CD4-positive, CD25-positive, alpha-beta regulatory T cell (primary cell): ENCODE measurements around the gene SNCB. TPM values are rescaled to one million over a fixed set of nuclear protein-coding genes. Genes with fewer than 3 reads are reported as not detected.

Experiments
- ATAC-seq, 2 donors: fragments of 150-1000 bp; cut with Tn5 transposase; one replicate each; pipeline ENCODE4 v1.10.0; 2021; ENCODE audit warnings: low read depth in 2 of 2, moderate number of reproducible peaks in 2 of 2, moderate library complexity in 1 of 2
- DNase-seq, 3 donors: peaks; one replicate each; pipeline versions ENCODE4 v3.0.0 to v3.0.0-alpha.2; 2012 to 2022; ENCODE audit warnings: mixed read lengths in 1 of 3
- H3K27ac ChIP-seq: one replicate; pipeline ENCODE4 v1.7.0; 2013; ENCODE audit warnings: mild to moderate bottlenecking, low read length; ENCODE audit not compliant: insufficient read depth, poor library complexity, severe bottlenecking
- H3K27me3 ChIP-seq: one replicate; pipeline ENCODE4 v1.7.0; 2013; ENCODE audit warnings: low read length; ENCODE audit not compliant: control insufficient read depth, insufficient read depth
- H3K36me3 ChIP-seq: one replicate; pipeline ENCODE4 v1.7.0; 2013; ENCODE audit warnings: mild to moderate bottlenecking, low read length, moderate library complexity; ENCODE audit not compliant: control insufficient read depth, insufficient read depth
- H3K4me1 ChIP-seq: 2 replicates; pipeline ENCODE4 v1.7.0; 2013; ENCODE audit warnings: mild to moderate bottlenecking, low read length; ENCODE audit not compliant: insufficient read depth, control insufficient read depth, poor library complexity, severe bottlenecking
- H3K4me3 ChIP-seq: one replicate; pipeline ENCODE4 v1.7.0; 2013; ENCODE audit warnings: low read depth, mild to moderate bottlenecking, low read length, moderate library complexity
- H3K9me3 ChIP-seq, 2 experiments: 1 replicate in 1 of 2; 2 replicates in 1 of 2; pipeline ENCODE4 v1.7.0; 2013; ENCODE audit warnings: low read length in 2 of 2, mild to moderate bottlenecking in 1 of 2, moderate library complexity in 1 of 2; ENCODE audit not compliant: control insufficient read depth in 2 of 2
- H3K27ac Mint-ChIP-seq, 3 donors: one replicate each; pipeline ENCODE4 v1.8.0; 2020 to 2022; ENCODE audit warnings: mild to moderate bottlenecking in 3 of 3, mixed read lengths in 3 of 3, moderate library complexity in 2 of 3
- H3K27me3 Mint-ChIP-seq: one replicate; pipeline ENCODE4 v1.8.0; 2022; ENCODE audit warnings: mild to moderate bottlenecking, mixed read lengths
- H3K36me3 Mint-ChIP-seq: one replicate; pipeline ENCODE4 v1.8.0; 2020; ENCODE audit warnings: mixed read lengths
- H3K4me1 Mint-ChIP-seq, 4 donors: one replicate each; pipeline ENCODE4 v1.8.0; 2020 to 2022; ENCODE audit warnings: mixed read lengths in 4 of 4, mild to moderate bottlenecking in 1 of 4
- H3K4me3 Mint-ChIP-seq, 4 donors: one replicate each; pipeline ENCODE4 v1.8.0; 2020 to 2022; ENCODE audit warnings: mild to moderate bottlenecking in 4 of 4, mixed read lengths in 4 of 4, moderate library complexity in 3 of 4
- H3K9me3 Mint-ChIP-seq, 7 donors: one replicate each; pipeline ENCODE4 v1.8.0; 2020 to 2022; ENCODE audit warnings: mixed read lengths in 7 of 7, mild to moderate bottlenecking in 3 of 7, moderate library complexity in 2 of 7
- polyA plus RNA-seq, 4 donors: library from polyadenylated mRNA; unstranded; fragments of 300-500 nt; fragmentation: Illumina TruSeq; gene quantifications; one replicate each; pipeline ENCODE4 v1.2.3, GENCODE V29; 2021
- total RNA-seq: library from RNA; stranded (reverse); gene quantifications from one replicate; pipeline ENCODE4 v1.2.3, GENCODE V29; 2022

The SNCB gene
- total and polyA plus RNA-seq, 5 donors from 2014 or later = not detected

- peak overlapping the region in 1 of 3 donors; percentile 84 for H3K27ac Mint-ChIP-seq
- H3K4me1 Mint-ChIP-seq = peaks cover 8 to 41% (median 25%) of the 10 kb centered on the region in 4 donors
- Histone ChIP-seq H3K4me3 (no peak overlapping the region), H3K36me3 (peaks cover 3% of the 10 kb centered on the region), H3K27me3 (no peaks in the 10 kb centered on the region), H3K4me1 (peaks cover 26% of the 10 kb centered on the region), H3K9me3 (no peaks in the 10 kb centered on the region), H3K27ac (no peak overlapping the region)
- DNase-seq (no peak), ATAC-seq (no peak)
- peaks cover 4% of the 10 kb centered on the region for H3K27me3 Mint-ChIP-seq
- H3K36me3 Mint-ChIP-seq = peaks cover 10% of the 10 kb centered on the region
- H3K9me3 Mint-ChIP-seq = no peaks in the 10 kb centered on the region
- peak overlapping the region in 2 of 4 donors; percentile 38 to 56 for H3K4me3 Mint-ChIP-seq
Observed at GRCh38 chr5:176659860-176660461, 29.6 kb upstream of the SNCB start.

- H3K27me3 Mint-ChIP-seq = peaks cover 4% of the 10 kb centered on the region
- DNase-seq = no peak
- peak overlapping the region; percentile 63 to 88 (median 69) for H3K27ac Mint-ChIP-seq
- H3K4me1 Mint-ChIP-seq = peaks cover 8 to 44% (median 25%) of the 10 kb centered on the region in 4 donors
- no peak for ATAC-seq
- H3K9me3 ChIP-seq = no peaks in the 10 kb centered on the region
- peaks cover 11% of the 10 kb centered on the region for H3K36me3 Mint-ChIP-seq
- no peak overlapping the region for H3K4me3 ChIP-seq
- H3K4me3 Mint-ChIP-seq = no peak overlapping the region
- H3K27me3 ChIP-seq = no peaks in the 10 kb centered on the region
- peaks cover 30% of the 10 kb centered on the region for H3K4me1 ChIP-seq
- no peaks in the 10 kb centered on the region for H3K9me3 Mint-ChIP-seq
- H3K27ac ChIP-seq = peak overlapping the region; percentile 55
- H3K36me3 ChIP-seq = peaks cover 3% of the 10 kb centered on the region
Observed at GRCh38 chr5:176659512-176659839, 29.1 kb upstream of the SNCB start.

- H3K4me3 Mint-ChIP-seq = peak overlapping the region; percentile 34 to 79 (median 68)
- Histone ChIP-seq H3K9me3 (no peaks in the 10 kb centered on the region), H3K27me3 (no peaks in the 10 kb centered on the region), H3K4me3 (peak overlapping the region; percentile 29), H3K4me1 (peaks cover 36% of the 10 kb centered on the region), H3K36me3 (peaks cover 3% of the 10 kb centered on the region), H3K27ac (peak overlapping the region; percentile 55)
- peaks cover 11% of the 10 kb centered on the region for H3K36me3 Mint-ChIP-seq
- peak in 1 of 2 donors; percentile 14 for ATAC-seq
- no peaks in the 10 kb centered on the region for H3K27me3 Mint-ChIP-seq
- H3K27ac Mint-ChIP-seq = peak overlapping the region; percentile 63 to 88 (median 69)
- H3K9me3 Mint-ChIP-seq = no peaks in the 10 kb centered on the region
- peaks cover 8 to 48% (median 26%) of the 10 kb centered on the region in 4 donors for H3K4me1 Mint-ChIP-seq
- DNase-seq = peak in 2 of 3 donors; percentile 21 to 59
Observed at GRCh38 chr5:176658817-176659511, 28.6 kb upstream of the SNCB start.

- Mint-ChIP-seq H3K27me3 (no peaks in the 10 kb centered on the region), H3K4me1 (peaks cover 8 to 56% (median 35%) of the 10 kb centered on the region in 4 donors)
Observed at GRCh38 chr5:176658007-176658599, 27.8 kb upstream of the SNCB start.

GRCh38 chr5:176656467-176656990, 26.2 kb upstream of the SNCB start:
- no peaks in the 10 kb centered on the region for H3K9me3 Mint-ChIP-seq
- peaks cover 19% of the 10 kb centered on the region for H3K36me3 Mint-ChIP-seq
- no peaks in the 10 kb centered on the region for H3K27me3 Mint-ChIP-seq
- Histone ChIP-seq H3K36me3 (peaks cover 11% of the 10 kb centered on the region), H3K9me3 (no peaks in the 10 kb centered on the region), H3K27ac (no peak overlapping the region), H3K4me1 (peaks cover 37% of the 10 kb centered on the region), H3K27me3 (no peaks in the 10 kb centered on the region), H3K4me3 (no peak overlapping the region)
- peaks cover 8 to 68% (median 35%) of the 10 kb centered on the region in 4 donors for H3K4me1 Mint-ChIP-seq
- peak overlapping the region in 1 of 4 donors; percentile 67 for H3K4me3 Mint-ChIP-seq
- ATAC-seq = no peak
- H3K27ac Mint-ChIP-seq = no peak overlapping the region
- DNase-seq = no peak

More at GRCh38 chr5:176658007-176658599, 27.8 kb upstream of the SNCB start:
- Histone ChIP-seq H3K27ac (no peak overlapping the region), H3K27me3 (no peaks in the 10 kb centered on the region), H3K4me3 (no peak overlapping the region), H3K9me3 (no peaks in the 10 kb centered on the region), H3K4me1 (peaks cover 37% of the 10 kb centered on the region), H3K36me3 (peaks cover 4% of the 10 kb centered on the region)
- Mint-ChIP-seq H3K9me3 (no peaks in the 10 kb centered on the region), H3K4me3 (peak overlapping the region; percentile 15 to 79 (median 42)), H3K36me3 (peaks cover 17% of the 10 kb centered on the region), H3K27ac (peak overlapping the region in 2 of 3 donors; percentile 60 to 67)
- peak; percentile 33 to 72 (median 55) for DNase-seq
- peak; percentile 70 for ATAC-seq

- peaks cover 19% of the 10 kb centered on the region for H3K36me3 Mint-ChIP-seq
- Histone ChIP-seq H3K27ac (peak overlapping the region; percentile 49), H3K9me3 (no peaks in the 10 kb centered on the region), H3K4me1 (peaks cover 28% of the 10 kb centered on the region), H3K36me3 (peaks cover 11% of the 10 kb centered on the region), H3K27me3 (no peaks in the 10 kb centered on the region), H3K4me3 (no peak overlapping the region)
- H3K27ac Mint-ChIP-seq = peak overlapping the region in 1 of 3 donors; percentile 65
- H3K4me3 Mint-ChIP-seq = peak overlapping the region in 1 of 4 donors; percentile 43
- peak in 1 of 3 donors; percentile 13 for DNase-seq
- H3K4me1 Mint-ChIP-seq = peaks cover 8 to 74% (median 37%) of the 10 kb centered on the region in 4 donors
- no peaks in the 10 kb centered on the region for H3K27me3 Mint-ChIP-seq
- ATAC-seq = no peak
- H3K9me3 Mint-ChIP-seq = no peaks in the 10 kb centered on the region
Observed at GRCh38 chr5:176654856-176655255, 24.5 kb upstream of the SNCB start.

GRCh38 chr5:176653401-176654385, 23.4 kb upstream of the SNCB start:
- peaks cover under 1 to 74% (median 38%) of the 10 kb centered on the region in 4 donors for H3K4me1 Mint-ChIP-seq
- peak in 1 of 3 donors; percentile 41 for DNase-seq
- peak overlapping the region in 1 of 4 donors; percentile 82 for H3K4me3 Mint-ChIP-seq
- H3K4me1 ChIP-seq = peaks cover 26% of the 10 kb centered on the region
- no peaks in the 10 kb centered on the region for H3K9me3 Mint-ChIP-seq
- H3K27me3 ChIP-seq = no peaks in the 10 kb centered on the region
- no peaks in the 10 kb centered on the region for H3K9me3 ChIP-seq
- H3K36me3 Mint-ChIP-seq = peaks cover 19% of the 10 kb centered on the region
- H3K36me3 ChIP-seq = peaks cover 11% of the 10 kb centered on the region
- peak; percentile 23 to 32 for ATAC-seq
- H3K27ac ChIP-seq = peak overlapping the region; percentile 49
- no peaks in the 10 kb centered on the region for H3K27me3 Mint-ChIP-seq
- H3K4me3 ChIP-seq = no peak overlapping the region
- H3K27ac Mint-ChIP-seq = peak overlapping the region; percentile 9 to 96 (median 87)
